Gastrocnemius medialis (tissue), 4 donors: ENCODE data around the gene ARHGAP24. TPM values are rescaled to one million over a fixed set of nuclear protein-coding genes. Genes with fewer than 3 reads are reported as not detected.
A peak's percentile ranks its signal among the peaks of the same experiment; 100 is the strongest.

ENCODE experiments used
- ATAC-seq, 2 donors: fragments of 150-250 bp; one replicate each; pipeline ENCODE4 v1.9.1; 2016
- DNase-seq, 2 donors: peaks; one replicate each; pipeline ENCODE4 v3.0.0-alpha.2; 2019
- H3K27ac ChIP-seq, 4 donors: fragments of 200-600 bp; sonication (generic); 1 replicate in 1 of 4; 2 replicates in 3 of 4; pipeline ENCODE4 v1.5.1; 2016 to 2018; ENCODE audit warnings: mild to moderate bottlenecking in 2 of 4, moderate library complexity in 1 of 4
- H3K27me3 ChIP-seq, 3 donors: fragments of 200-600 bp; sonication (generic) in 2 of 3; 1 replicate in 1 of 3; 2 replicates in 2 of 3; pipeline versions ENCODE4 v1.5.1 to v1.6.0; 2016 to 2019; ENCODE audit warnings: mild to moderate bottlenecking in 1 of 3, moderate library complexity in 1 of 3
- H3K36me3 ChIP-seq, 2 donors: fragments of 200-600 bp; sonication (generic) in 1 of 2; one replicate each; pipeline ENCODE4 v1.5.1; 2017 to 2018
- H3K4me1 ChIP-seq, 2 donors: fragments of 200-600 bp; sonication (generic) in 1 of 2; one replicate each; pipeline ENCODE4 v1.5.1; 2016 to 2017; ENCODE audit warnings: mild to moderate bottlenecking in 2 of 2
- H3K4me3 ChIP-seq, 4 donors: fragments of 200-600 bp; sonication (generic) in 3 of 4; 1 replicate in 1 of 4; 2 replicates in 3 of 4; pipeline ENCODE4 v1.5.1; 2016 to 2019; ENCODE audit warnings: mild to moderate bottlenecking in 2 of 4
- H3K9me3 ChIP-seq, 3 donors: fragments of 200-600 bp; sonication (generic) in 2 of 3; 1 replicate in 1 of 3; 2 replicates in 2 of 3; pipeline ENCODE4 v1.5.1; 2016 to 2019
- POLR2A ChIP-seq, 2 donors: fragments of 450-650 bp; IDR thresholded peaks; one replicate each; pipeline ENCODE4 v1.6.1; 2017; ENCODE audit warnings: antibody characterized with exemption in 2 of 2, mild to moderate bottlenecking in 2 of 2, moderate library complexity in 2 of 2
- in situ Hi-C, 4 donors: fragments of 200-750 bp; cut with MboI; loops; one replicate each; pipeline versions ENCODE4 v1.15.0 to v1.8.0; 2017; ENCODE audit warnings: low sequenced_read_pairs in 4 of 4
- intact Hi-C: fragments of 100-400 bp; cut with DNase I; formaldehyde crosslinking; loops from one replicate; pipeline ENCODE4 v1.15.1; 2023; ENCODE audit warnings: low total_unique reads
- total RNA-seq, 4 donors: library from RNA; depleted of rRNA; stranded (reverse); fragments of >200 nt; gene quantifications; one replicate each; pipeline versions ENCODE4 v1.1.0 to v1.2.3, GENCODE V29; 2016
- TF ChIP-seq, protein P1 (sequence below), 5 experiments: fragments of 450-650 bp in 3 of 5; fragments of 200-600 bp in 2 of 5; sonication (generic) in 2 of 5; IDR thresholded peaks in 4 of 5; conservative IDR thresholded peaks in 1 of 5; 1 replicate in 4 of 5; 2 replicates in 1 of 5; pipeline ENCODE4 v1.5.1; 2016 to 2019; ENCODE audit warnings: antibody characterized with exemption in 5 of 5, mild to moderate bottlenecking in 3 of 5, moderate library complexity in 3 of 5

The ARHGAP24 gene
- total RNA-seq, 4 donors from 2014 or later: 2.8 to 7.8 (median 5.3) TPM

DNA sequence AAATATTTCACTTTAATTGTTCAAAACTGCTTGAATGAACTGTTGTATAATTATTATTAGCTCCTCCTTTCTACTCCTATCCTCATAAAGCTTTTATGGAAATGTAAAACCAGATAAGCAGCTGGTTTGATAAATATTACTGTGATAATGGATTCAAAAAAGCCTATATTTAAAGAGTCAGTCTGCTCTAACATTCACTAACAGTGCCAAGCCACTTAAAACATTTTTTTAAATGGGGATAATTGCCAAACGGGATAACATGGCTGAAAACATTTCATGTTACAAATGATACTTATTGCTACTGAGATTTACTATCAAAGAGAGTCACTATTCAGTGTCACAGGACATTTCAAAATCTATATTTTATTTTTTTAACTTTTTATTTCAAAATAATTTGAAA, 17.4 kb downstream of the ARHGAP24 start:
- TF ChIP-seq, protein P1, sequence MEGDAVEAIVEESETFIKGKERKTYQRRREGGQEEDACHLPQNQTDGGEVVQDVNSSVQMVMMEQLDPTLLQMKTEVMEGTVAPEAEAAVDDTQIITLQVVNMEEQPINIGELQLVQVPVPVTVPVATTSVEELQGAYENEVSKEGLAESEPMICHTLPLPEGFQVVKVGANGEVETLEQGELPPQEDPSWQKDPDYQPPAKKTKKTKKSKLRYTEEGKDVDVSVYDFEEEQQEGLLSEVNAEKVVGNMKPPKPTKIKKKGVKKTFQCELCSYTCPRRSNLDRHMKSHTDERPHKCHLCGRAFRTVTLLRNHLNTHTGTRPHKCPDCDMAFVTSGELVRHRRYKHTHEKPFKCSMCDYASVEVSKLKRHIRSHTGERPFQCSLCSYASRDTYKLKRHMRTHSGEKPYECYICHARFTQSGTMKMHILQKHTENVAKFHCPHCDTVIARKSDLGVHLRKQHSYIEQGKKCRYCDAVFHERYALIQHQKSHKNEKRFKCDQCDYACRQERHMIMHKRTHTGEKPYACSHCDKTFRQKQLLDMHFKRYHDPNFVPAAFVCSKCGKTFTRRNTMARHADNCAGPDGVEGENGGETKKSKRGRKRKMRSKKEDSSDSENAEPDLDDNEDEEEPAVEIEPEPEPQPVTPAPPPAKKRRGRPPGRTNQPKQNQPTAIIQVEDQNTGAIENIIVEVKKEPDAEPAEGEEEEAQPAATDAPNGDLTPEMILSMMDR (IDR thresholded peaks at IDR 0.05 in 4 of 5, conservative IDR thresholded peaks at IDR 0.05 in 1 of 5): no peak
- no peak for TF ChIP-seq POLR2A (IDR thresholded peaks at IDR 0.05)
- Histone ChIP-seq H3K9me3 (no peaks in the 10 kb centered on the region), H3K27me3 (no peaks in the 10 kb centered on the region), H3K27ac (no peak overlapping the region), H3K4me1 (peaks cover 0 to 3% of the 10 kb centered on the region in 2 donors), H3K4me3 (no peak overlapping the region), H3K36me3 (no peaks in the 10 kb centered on the region)
- in situ Hi-C loops (no loop called here), intact Hi-C loops (no loop called here)
- DNase-seq (no peak), ATAC-seq (no peak)

- H3K27ac ChIP-seq: no peak overlapping the region
- H3K4me1 ChIP-seq: peaks cover 0 to 6% of the 10 kb centered on the region in 2 donors
- in situ Hi-C loops: no loop called here
- TF ChIP-seq, protein P1 (IDR thresholded peaks at IDR 0.05 in 4 of 5, conservative IDR thresholded peaks at IDR 0.05 in 1 of 5): no peak
- no peak for TF ChIP-seq POLR2A (IDR thresholded peaks at IDR 0.05)
- H3K27me3 ChIP-seq: no peaks in the 10 kb centered on the region
- DNase-seq: no peak
- H3K36me3 ChIP-seq: no peaks in the 10 kb centered on the region
- H3K4me3 ChIP-seq: no peak overlapping the region
- ATAC-seq: no peak
- intact Hi-C loops: no loop called here
- H3K9me3 ChIP-seq: no peaks in the 10 kb centered on the region
These were observed 20.7 kb downstream of the ARHGAP24 start for GRCh38 chr4:85495621-85496020.

- no peak overlapping the region for H3K27ac ChIP-seq
- H3K27me3 ChIP-seq: no peaks in the 10 kb centered on the region
- DNase-seq (no peak), ATAC-seq (no peak)
- in situ Hi-C loops: no loop called here
- TF ChIP-seq POLR2A (IDR thresholded peaks at IDR 0.05): no peak
- TF ChIP-seq, protein P1 (IDR thresholded peaks at IDR 0.05 in 4 of 5, conservative IDR thresholded peaks at IDR 0.05 in 1 of 5): no peak
- no peaks in the 10 kb centered on the region for H3K36me3 ChIP-seq
- peak overlapping the region in 1 of 4 donors; percentile 9 for H3K4me3 ChIP-seq
- no peaks in the 10 kb centered on the region for H3K9me3 ChIP-seq
- intact Hi-C loops: no loop called here
- peaks cover 0 to 6% of the 10 kb centered on the region in 2 donors for H3K4me1 ChIP-seq
These were observed 21.3 kb downstream of the ARHGAP24 start for GRCh38 chr4:85496126-85496849.

GRCh38 chr4:85496933-85497332, 22.0 kb downstream of the ARHGAP24 start:
- in situ Hi-C loops: no loop called here
- H3K27me3 ChIP-seq: no peaks in the 10 kb centered on the region
- H3K27ac ChIP-seq: no peak overlapping the region
- peaks cover 0 to 6% of the 10 kb centered on the region in 2 donors for H3K4me1 ChIP-seq
- no peaks in the 10 kb centered on the region for H3K36me3 ChIP-seq
- DNase-seq (no peak), ATAC-seq (peak in 1 of 2 donors; percentile 54)
- TF ChIP-seq, protein P1 (IDR thresholded peaks at IDR 0.05 in 4 of 5, conservative IDR thresholded peaks at IDR 0.05 in 1 of 5): no peak
- TF ChIP-seq POLR2A (IDR thresholded peaks at IDR 0.05): no peak
- intact Hi-C loops: no loop called here
- H3K9me3 ChIP-seq: no peaks in the 10 kb centered on the region
- H3K4me3 ChIP-seq: peak overlapping the region in 1 of 4 donors; percentile 9
